Transverse colon (tissue), 3 donors: Measurements from ENCODE around the gene NDUFV2.

ENCODE experiments used
- EP300 ChIP-seq: sonication (generic); formaldehyde crosslinking; IDR thresholded peaks from one replicate; pipeline ENCODE4 v1.6.1; 2017; ENCODE audit warnings: antibody characterized with exemption, low read depth
- POLR2A ChIP-seq: fragments of 450-650 bp; IDR thresholded peaks from one replicate; pipeline ENCODE4 v1.6.1; 2016; ENCODE audit warnings: antibody characterized with exemption, mild to moderate bottlenecking, moderate library complexity
- TF ChIP-seq, protein P1 (sequence below), 5 experiments: fragments of 200-600 bp in 3 of 5; fragments of 450-650 bp in 2 of 5; sonication (generic) in 3 of 5; IDR thresholded peaks; 1 replicate in 2 of 5; 2 replicates in 3 of 5; pipeline ENCODE4 v1.5.1; 2016 to 2017; ENCODE audit warnings: antibody characterized with exemption in 5 of 5, inconsistent platforms in 3 of 5, mild to moderate bottlenecking in 2 of 5, moderate library complexity in 1 of 5

DNA sequence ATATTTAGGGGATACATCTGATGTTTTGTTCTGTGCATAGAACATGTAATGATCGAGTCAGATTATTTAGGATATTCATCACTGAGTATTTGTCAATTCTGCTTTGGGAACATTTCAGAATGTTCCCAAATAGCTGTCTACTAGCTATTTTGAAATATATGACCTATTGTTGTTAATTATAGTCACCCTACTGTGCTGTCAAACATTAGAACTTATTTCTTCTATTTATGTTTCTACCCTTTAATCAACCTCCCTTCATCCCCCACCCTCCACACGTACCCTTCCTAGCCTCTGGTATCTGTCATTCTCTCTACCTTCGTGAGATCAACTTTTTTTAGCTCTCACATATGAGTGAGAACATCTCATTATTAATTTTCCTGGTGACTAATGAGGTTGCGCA lies 75.0 kb downstream of the NDUFV2 start:
- TF ChIP-seq, protein P1, sequence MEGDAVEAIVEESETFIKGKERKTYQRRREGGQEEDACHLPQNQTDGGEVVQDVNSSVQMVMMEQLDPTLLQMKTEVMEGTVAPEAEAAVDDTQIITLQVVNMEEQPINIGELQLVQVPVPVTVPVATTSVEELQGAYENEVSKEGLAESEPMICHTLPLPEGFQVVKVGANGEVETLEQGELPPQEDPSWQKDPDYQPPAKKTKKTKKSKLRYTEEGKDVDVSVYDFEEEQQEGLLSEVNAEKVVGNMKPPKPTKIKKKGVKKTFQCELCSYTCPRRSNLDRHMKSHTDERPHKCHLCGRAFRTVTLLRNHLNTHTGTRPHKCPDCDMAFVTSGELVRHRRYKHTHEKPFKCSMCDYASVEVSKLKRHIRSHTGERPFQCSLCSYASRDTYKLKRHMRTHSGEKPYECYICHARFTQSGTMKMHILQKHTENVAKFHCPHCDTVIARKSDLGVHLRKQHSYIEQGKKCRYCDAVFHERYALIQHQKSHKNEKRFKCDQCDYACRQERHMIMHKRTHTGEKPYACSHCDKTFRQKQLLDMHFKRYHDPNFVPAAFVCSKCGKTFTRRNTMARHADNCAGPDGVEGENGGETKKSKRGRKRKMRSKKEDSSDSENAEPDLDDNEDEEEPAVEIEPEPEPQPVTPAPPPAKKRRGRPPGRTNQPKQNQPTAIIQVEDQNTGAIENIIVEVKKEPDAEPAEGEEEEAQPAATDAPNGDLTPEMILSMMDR (IDR thresholded peaks at IDR 0.05) = no peak
- TF ChIP-seq POLR2A = no peak
- no peak for TF ChIP-seq EP300
